Measurements from ENCODE around the gene VWA5B2. TPM values are rescaled to one million over a fixed set of nuclear protein-coding genes. Genes with fewer than 3 reads are reported as not detected.
A peak's percentile ranks its signal among the peaks of the same experiment; 100 is the strongest.

The VWA5B2 gene
- total and polyA plus RNA-seq, 2 experiments from 2014 or later, result 0.66 TPM; not detected in 1

DNA sequence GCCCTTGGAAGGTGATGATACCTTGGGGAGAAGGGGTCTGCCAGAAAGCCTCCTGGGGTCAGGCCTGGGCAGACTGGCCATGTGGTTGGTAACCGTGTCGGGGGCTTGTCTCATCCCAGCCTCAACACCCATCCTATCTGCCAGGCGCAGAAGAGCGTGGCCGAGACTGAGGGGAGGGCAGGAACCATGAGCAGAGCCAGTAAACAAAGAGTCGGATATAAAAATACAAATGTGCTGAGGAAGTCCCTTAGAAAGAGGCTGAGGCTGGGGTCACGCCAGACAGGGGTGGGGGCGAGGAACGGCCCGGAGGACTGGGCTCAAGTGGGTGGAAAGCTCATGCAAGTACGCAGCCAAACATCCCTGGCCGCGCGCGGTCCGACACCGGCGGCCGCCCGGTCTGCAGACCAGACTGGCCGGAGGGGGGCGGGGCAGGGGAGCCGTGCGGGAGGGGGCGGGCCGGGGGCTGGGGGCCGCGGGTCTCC is 30.1 kb downstream of the VWA5B2 start:
- Histone ChIP-seq H3K27me3 (ENCODE audit: insufficient read depth) (peaks cover 66% of the 10 kb centered on the region), H3F3A (replicated peaks; ENCODE audit: low read depth) (peaks cover 15% of the 10 kb centered on the region), H3K4me2 (peak overlapping the region; percentile 69; the same call in 1 of the 2 replicates), H3K9me2 (ENCODE audit: insufficient read depth) (no peaks in the 10 kb centered on the region), H3K4me1 (ENCODE audit: insufficient read depth) (peaks cover 3% of the 10 kb centered on the region; the same call in 1 of the 2 replicates), H3K36me3 (ENCODE audit: insufficient read depth) (no peaks in the 10 kb centered on the region), H4K20me1 (replicated peaks; ENCODE audit: insufficient read depth) (peaks cover 24% of the 10 kb centered on the region), H3K4me3 (peak overlapping the region; percentile 41; the same call in 1 of the 2 replicates), H2AFZ (no peak overlapping the region), H3K79me2 (replicated peaks; ENCODE audit: insufficient read depth) (no peaks in the 10 kb centered on the region), H3K27ac (ENCODE audit: low read depth) (no peak overlapping the region)
- DNase-seq (ENCODE audit: low spot score), result no peak
- TF ChIP-seq POLR2AphosphoS5 (IDR thresholded peaks at IDR 0.05; ENCODE audit: low read depth) (no peak; the same call in 1 of the 2 replicates), CREB1 (CRISPR knock-in tag; IDR thresholded peaks at IDR 0.05; ENCODE audit: low read depth) (no peak), CTCF (conservative IDR thresholded peaks at IDR 0.05; ENCODE audit: low read depth in 2 of 2) (no peak)
- peaks cover 8% of the 10 kb centered on the region; the same call in 1 of the 3 replicates for H3K36me3 Mint-ChIP-seq (ENCODE audit: low read depth)
- peaks cover 55% of the 10 kb centered on the region for H3K27me3 Mint-ChIP-seq (ENCODE audit: insufficient read depth, low read depth, poor library complexity)
- H3K4me3 Mint-ChIP-seq, result peak overlapping the region; percentile 65
- peaks cover 14% of the 10 kb centered on the region for H3K4me1 Mint-ChIP-seq
- ATAC-seq, result no peak
- no peak overlapping the region for H3K27ac Mint-ChIP-seq
- no peaks in the 10 kb centered on the region; the same call in 1 of the 3 replicates for H3K9me3 Mint-ChIP-seq

DNA sequence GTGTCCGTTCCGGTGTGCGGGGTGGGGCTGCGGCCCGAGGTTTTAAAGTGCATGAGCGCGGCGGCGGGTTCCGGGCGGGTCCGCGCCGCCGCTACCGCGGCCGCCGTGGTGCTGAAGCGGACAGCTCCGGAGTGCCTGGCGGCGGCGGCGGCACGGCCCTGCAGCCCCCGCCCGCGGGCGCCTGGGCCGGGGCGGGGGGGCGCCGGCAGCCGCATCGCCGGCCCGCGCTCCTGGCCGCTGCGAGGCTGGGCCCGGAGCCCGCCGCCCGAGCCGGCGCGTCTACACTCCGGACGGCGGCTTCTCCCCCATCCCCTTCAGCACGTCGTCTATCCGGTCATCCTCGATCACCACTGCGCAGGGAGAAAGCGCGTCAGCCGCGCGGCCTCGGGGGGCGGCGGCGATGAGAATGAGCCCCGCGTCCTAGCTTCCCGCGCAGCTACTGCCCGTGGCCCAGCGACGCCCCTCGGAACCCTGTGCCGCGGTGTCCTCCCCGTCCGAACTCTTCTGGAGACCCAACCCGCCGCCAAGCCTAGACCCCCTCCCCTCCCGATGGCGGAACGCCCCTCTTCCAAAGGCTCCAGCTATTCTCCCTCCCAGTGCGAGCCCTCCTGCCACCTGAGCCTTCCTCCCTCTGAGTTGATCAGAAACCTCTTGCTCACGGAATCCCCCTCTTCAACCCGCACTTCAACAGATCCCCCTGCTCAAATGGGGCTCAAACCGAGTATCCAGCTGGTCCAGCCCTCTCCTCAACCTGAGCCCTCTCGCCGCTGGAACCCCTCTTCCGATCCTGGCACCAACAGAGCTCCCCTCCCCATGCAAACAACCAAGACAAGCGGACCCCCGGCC is 30.7 kb downstream of the VWA5B2 start:
- peak; percentile 7 for ATAC-seq
- Histone ChIP-seq H3K9me2 (ENCODE audit: insufficient read depth) (no peaks in the 10 kb centered on the region), H2AFZ (peak overlapping the region; percentile 74), H3F3A (replicated peaks; ENCODE audit: low read depth) (peaks cover 15% of the 10 kb centered on the region), H3K4me1 (ENCODE audit: insufficient read depth) (peaks cover 3% of the 10 kb centered on the region; the same call in 1 of the 2 replicates), H3K4me2 (peak overlapping the region; percentile 91), H3K79me2 (replicated peaks; ENCODE audit: insufficient read depth) (no peaks in the 10 kb centered on the region), H3K27ac (ENCODE audit: low read depth) (no peak overlapping the region), H3K36me3 (ENCODE audit: insufficient read depth) (no peaks in the 10 kb centered on the region), H3K27me3 (ENCODE audit: insufficient read depth) (peaks cover 73% of the 10 kb centered on the region), H4K20me1 (replicated peaks; ENCODE audit: insufficient read depth) (peaks cover 19% of the 10 kb centered on the region), H3K4me3 (peak overlapping the region; percentile 76)
- Mint-ChIP-seq H3K4me3 (peak overlapping the region; percentile 86), H3K27ac (no peak overlapping the region), H3K9me3 (no peaks in the 10 kb centered on the region; the same call in 1 of the 3 replicates), H3K27me3 (ENCODE audit: insufficient read depth, low read depth, poor library complexity) (peaks cover 58% of the 10 kb centered on the region), H3K36me3 (ENCODE audit: low read depth) (peaks cover 8% of the 10 kb centered on the region; the same call in 1 of the 3 replicates), H3K4me1 (peaks cover 14% of the 10 kb centered on the region)
- no peak for TF ChIP-seq ZNF331 (CRISPR knock-in tag; IDR thresholded peaks at IDR 0.05; ENCODE audit: low read depth)
- peak; percentile 77 for TF ChIP-seq EZH2 (IDR thresholded peaks at IDR 0.05; ENCODE audit: low read depth, unreplicated experiment)
- TF ChIP-seq CREB1 (CRISPR knock-in tag; IDR thresholded peaks at IDR 0.05; ENCODE audit: low read depth), result no peak
- TF ChIP-seq, protein P1, sequence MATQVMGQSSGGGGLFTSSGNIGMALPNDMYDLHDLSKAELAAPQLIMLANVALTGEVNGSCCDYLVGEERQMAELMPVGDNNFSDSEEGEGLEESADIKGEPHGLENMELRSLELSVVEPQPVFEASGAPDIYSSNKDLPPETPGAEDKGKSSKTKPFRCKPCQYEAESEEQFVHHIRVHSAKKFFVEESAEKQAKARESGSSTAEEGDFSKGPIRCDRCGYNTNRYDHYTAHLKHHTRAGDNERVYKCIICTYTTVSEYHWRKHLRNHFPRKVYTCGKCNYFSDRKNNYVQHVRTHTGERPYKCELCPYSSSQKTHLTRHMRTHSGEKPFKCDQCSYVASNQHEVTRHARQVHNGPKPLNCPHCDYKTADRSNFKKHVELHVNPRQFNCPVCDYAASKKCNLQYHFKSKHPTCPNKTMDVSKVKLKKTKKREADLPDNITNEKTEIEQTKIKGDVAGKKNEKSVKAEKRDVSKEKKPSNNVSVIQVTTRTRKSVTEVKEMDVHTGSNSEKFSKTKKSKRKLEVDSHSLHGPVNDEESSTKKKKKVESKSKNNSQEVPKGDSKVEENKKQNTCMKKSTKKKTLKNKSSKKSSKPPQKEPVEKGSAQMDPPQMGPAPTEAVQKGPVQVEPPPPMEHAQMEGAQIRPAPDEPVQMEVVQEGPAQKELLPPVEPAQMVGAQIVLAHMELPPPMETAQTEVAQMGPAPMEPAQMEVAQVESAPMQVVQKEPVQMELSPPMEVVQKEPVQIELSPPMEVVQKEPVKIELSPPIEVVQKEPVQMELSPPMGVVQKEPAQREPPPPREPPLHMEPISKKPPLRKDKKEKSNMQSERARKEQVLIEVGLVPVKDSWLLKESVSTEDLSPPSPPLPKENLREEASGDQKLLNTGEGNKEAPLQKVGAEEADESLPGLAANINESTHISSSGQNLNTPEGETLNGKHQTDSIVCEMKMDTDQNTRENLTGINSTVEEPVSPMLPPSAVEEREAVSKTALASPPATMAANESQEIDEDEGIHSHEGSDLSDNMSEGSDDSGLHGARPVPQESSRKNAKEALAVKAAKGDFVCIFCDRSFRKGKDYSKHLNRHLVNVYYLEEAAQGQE (IDR thresholded peaks at IDR 0.05; ENCODE audit: unreplicated experiment), result peak; percentile 69
- DNase-seq (ENCODE audit: low spot score), result peak; percentile 69
